ENCODE measurements around the gene H2BW2. TPM values are rescaled to one million over a fixed set of nuclear protein-coding genes. Genes with fewer than 3 reads are reported as not detected.
"Not testable (repeated sequence)": the region's sequence is repeated elsewhere in the genome, so short reads cannot be mapped to it uniquely, and the experiment has no call there.

Gene H2BW2
- total RNA-seq (not detected), total RNA-seq (0 reads per million in 2 donors)

GRCh38 chrX:104039689-104040505 is at the start of gene H2BW2:
TSS of gene H2BW2 (plus strand) at chrX:104039956. CDS start at chrX:104039995, 39 bp downstream.
- Mint-ChIP-seq H3K27ac (no peak within 1 kb of the TSS), H3K4me1 (no peaks in the 10 kb centered on the region), H3K36me3 (ENCODE audit: low read depth) (no peaks in the 10 kb centered on the region), H3K27me3 (peaks cover 43% of the 10 kb centered on the region), H3K4me3 (no peak within 1 kb of the TSS)
- DNase-seq (no peak), ATAC-seq (no peak)
- no peaks in the 10 kb centered on the region for H3K9me3 ChIP-seq (ENCODE audit: control insufficient read depth, low read length, poor library complexity, severe bottlenecking)

DNA sequence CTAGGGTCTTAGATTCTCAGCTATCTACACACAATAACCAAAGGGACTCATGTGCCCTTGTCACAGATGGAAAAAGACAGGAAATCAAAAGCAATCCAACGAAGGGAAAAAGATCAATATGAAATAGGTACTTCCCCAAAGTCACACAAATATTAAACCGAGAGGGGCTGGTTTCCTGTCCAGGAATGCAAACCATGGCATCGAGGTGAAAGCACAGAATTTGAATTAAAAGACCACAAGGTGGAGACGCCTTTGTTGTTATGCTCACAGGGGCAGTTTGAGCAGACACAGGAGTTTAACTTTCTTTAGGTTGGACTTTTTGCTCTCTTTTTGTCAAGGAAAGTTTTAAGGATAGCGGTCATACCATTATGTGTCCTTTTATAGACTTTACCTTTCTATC is 40.5 kb upstream of the H2BW2 start:
- H3K9me3 ChIP-seq (ENCODE audit: control insufficient read depth, low read length, poor library complexity, severe bottlenecking): no peaks in the 10 kb centered on the region
- no peak for DNase-seq
- H3K27me3 Mint-ChIP-seq: peaks cover 5% of the 10 kb centered on the region
- no peak overlapping the region for H3K4me3 Mint-ChIP-seq
- H3K36me3 Mint-ChIP-seq (ENCODE audit: low read depth): no peaks in the 10 kb centered on the region
- ATAC-seq: no peak
- no peak overlapping the region for H3K27ac Mint-ChIP-seq
- no peaks in the 10 kb centered on the region for H3K4me1 Mint-ChIP-seq

- ATAC-seq: no peak
- H3K4me1 Mint-ChIP-seq: no peaks in the 10 kb centered on the region
- H3K27me3 Mint-ChIP-seq: no peaks in the 10 kb centered on the region
- DNase-seq: no peak
- no peak overlapping the region for H3K27ac Mint-ChIP-seq
- H3K9me3 ChIP-seq (ENCODE audit: control insufficient read depth, low read length, poor library complexity, severe bottlenecking): no peaks in the 10 kb centered on the region
- H3K36me3 Mint-ChIP-seq (ENCODE audit: low read depth): no peaks in the 10 kb centered on the region
- no peak overlapping the region for H3K4me3 Mint-ChIP-seq
Observed at GRCh38 chrX:104008831-104009230, 30.9 kb upstream of the H2BW2 start.

DNA sequence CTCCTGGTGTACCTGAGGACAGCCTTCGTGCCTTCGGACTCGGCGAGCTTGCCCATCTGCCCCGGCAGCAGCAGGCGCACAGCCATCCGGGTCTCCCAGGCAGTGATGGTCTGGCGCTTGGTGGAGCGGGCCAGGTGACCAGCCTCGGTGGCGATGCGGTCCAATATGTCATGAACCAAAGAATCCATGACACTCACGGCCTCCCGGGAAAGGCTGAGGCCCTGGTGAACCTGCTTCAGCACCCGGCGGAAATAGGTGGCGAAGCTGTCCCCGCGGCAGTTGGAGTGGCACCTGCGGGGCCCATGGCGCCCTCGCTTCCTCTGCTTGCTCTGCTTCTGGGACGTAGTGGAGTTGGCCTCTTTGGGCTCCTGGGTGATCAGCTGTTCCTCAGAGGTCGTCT is 26.6 kb upstream of the H2BW2 start:
- H3K9me3 ChIP-seq (ENCODE audit: control insufficient read depth, low read length, poor library complexity, severe bottlenecking): no peaks in the 10 kb centered on the region
- DNase-seq (no peak), ATAC-seq (no peak)
- Mint-ChIP-seq H3K27ac (no peak overlapping the region), H3K4me3 (no peak overlapping the region), H3K36me3 (ENCODE audit: low read depth) (no peaks in the 10 kb centered on the region), H3K4me1 (no peaks in the 10 kb centered on the region), H3K27me3 (peaks cover 9% of the 10 kb centered on the region)

DNA sequence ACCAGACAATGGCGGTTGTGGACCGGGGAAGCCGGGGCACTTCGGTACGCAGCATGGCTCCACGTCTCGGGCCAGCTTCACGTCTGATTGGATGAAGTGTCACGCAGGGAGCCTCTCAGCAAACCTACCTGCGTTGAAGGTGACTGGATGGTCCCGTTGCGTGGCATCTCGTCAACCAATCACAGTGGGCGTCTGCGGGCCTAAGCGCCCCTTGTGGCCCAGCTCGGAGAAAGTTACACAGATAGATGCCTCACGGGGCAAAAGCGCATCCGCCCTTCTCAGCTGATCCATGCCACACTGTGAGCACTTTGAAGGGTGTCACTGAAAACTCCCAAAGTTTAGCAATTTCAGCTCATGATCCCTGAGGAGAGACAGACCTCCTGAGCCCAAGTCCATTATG is 26.1 kb upstream of the H2BW2 start, which contains the start of gene H2BW1:
H2BW1 (minus strand) TSS at position 103 of the 400 bp plus-strand sequence. CDS start 132 bp downstream, outside the sequence.
- DNase-seq (no peak), ATAC-seq (no peak)
- no peak within 1 kb of the TSS for H3K27ac Mint-ChIP-seq
- H3K4me3 Mint-ChIP-seq: no peak within 1 kb of the TSS
- H3K27me3 Mint-ChIP-seq: peaks cover 14% of the 10 kb centered on the region
- no peaks in the 10 kb centered on the region for H3K4me1 Mint-ChIP-seq
- no peaks in the 10 kb centered on the region for H3K9me3 ChIP-seq (ENCODE audit: control insufficient read depth, low read length, poor library complexity, severe bottlenecking)
- no peaks in the 10 kb centered on the region for H3K36me3 Mint-ChIP-seq (ENCODE audit: low read depth)

DNA sequence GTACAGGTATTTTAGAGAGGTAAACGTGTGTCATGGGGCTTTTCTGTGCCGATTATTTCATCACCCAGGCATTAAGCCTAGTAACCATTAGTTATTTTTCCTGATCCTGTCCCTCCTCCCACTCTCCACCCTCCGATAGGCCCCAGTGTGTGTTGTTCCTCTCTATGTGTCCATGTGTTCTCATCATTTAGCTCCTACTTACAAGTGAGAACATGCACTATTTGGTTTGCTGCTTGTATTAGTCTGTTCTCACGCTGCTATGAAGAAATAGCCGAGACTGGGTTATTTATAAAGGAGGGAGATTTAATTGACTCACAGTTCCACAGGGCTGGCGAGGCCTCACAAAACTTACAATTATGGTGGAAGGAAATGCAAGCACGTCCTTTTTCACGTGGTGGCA is 24.2 kb upstream of the H2BW2 start:
- peaks cover 15% of the 10 kb centered on the region for H3K27me3 Mint-ChIP-seq
- H3K4me3 Mint-ChIP-seq; H3K27ac Mint-ChIP-seq; H3K36me3 Mint-ChIP-seq (ENCODE audit: low read depth); H3K9me3 ChIP-seq (ENCODE audit: control insufficient read depth, low read length, poor library complexity, severe bottlenecking); DNase-seq; ATAC-seq; H3K4me1 Mint-ChIP-seq: not testable (repeated sequence)

DNA sequence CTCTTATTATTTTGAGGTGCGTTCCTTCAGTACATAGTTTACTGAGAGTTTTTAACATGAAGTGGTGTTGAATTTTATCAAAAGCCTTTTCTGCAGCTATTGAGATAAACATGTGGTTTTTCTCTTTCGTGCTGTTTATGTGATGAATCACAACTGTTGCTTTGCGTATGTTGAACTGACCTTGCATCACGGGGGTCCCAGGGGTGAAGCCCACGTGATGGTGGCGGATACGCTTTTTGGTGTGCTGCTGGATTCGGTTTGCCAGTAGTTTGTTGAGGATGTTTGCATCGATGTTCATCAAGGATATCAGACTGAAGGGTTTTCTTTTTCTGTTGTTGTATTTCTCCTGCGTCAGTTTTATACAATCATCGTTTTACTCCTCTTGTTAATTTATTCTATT is 21.6 kb upstream of the H2BW2 start:
- Mint-ChIP-seq H3K4me1 (no peaks in the 10 kb centered on the region), H3K27ac (no peak overlapping the region), H3K27me3 (peaks cover 15% of the 10 kb centered on the region), H3K36me3 (ENCODE audit: low read depth) (no peaks in the 10 kb centered on the region), H3K4me3 (no peak overlapping the region)
- ATAC-seq (no peak), DNase-seq (no peak)
- no peaks in the 10 kb centered on the region for H3K9me3 ChIP-seq (ENCODE audit: control insufficient read depth, low read length, poor library complexity, severe bottlenecking)

GRCh38 chrX:104041003-104041402 is 1.2 kb downstream of the H2BW2 start:
- Mint-ChIP-seq H3K27me3 (peaks cover 48% of the 10 kb centered on the region), H3K36me3 (ENCODE audit: low read depth) (no peaks in the 10 kb centered on the region), H3K27ac (no peak overlapping the region), H3K4me3 (no peak overlapping the region), H3K4me1 (no peaks in the 10 kb centered on the region)
- DNase-seq (no peak), ATAC-seq (no peak)
- H3K9me3 ChIP-seq (ENCODE audit: control insufficient read depth, low read length, poor library complexity, severe bottlenecking): no peaks in the 10 kb centered on the region

DNA sequence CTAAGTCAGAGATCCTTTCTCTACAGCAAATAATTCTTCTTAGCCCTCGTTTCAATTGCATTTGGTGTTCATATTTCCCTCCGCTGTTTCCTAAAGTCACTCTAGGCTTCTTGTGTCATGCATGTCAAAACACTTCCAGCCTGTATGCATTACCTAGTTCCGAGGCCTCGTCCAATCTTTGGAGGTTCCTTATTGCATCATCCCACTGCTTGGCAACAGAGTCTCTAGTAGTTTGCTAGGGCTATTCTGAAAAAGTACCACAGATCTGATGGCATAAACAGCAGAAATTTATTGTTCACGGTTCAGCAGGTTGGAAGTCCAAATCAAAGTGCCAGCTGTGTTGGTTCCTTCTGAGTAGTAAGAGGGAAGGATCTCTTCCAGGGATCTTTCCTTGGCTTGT is 5.9 kb downstream of the H2BW2 start:
- no peaks in the 10 kb centered on the region for H3K36me3 Mint-ChIP-seq (ENCODE audit: low read depth)
- no peaks in the 10 kb centered on the region for H3K9me3 ChIP-seq (ENCODE audit: control insufficient read depth, low read length, poor library complexity, severe bottlenecking)
- H3K4me3 Mint-ChIP-seq: no peak overlapping the region
- no peaks in the 10 kb centered on the region for H3K4me1 Mint-ChIP-seq
- no peak overlapping the region for H3K27ac Mint-ChIP-seq
- H3K27me3 Mint-ChIP-seq: peaks cover 44% of the 10 kb centered on the region
- no peak for ATAC-seq
- DNase-seq: no peak

GRCh38 chrX:104047171-104047570 is 7.4 kb downstream of the H2BW2 start:
- DNase-seq: no peak
- Mint-ChIP-seq H3K36me3 (ENCODE audit: low read depth) (no peaks in the 10 kb centered on the region), H3K4me3 (no peak overlapping the region), H3K27me3 (peaks cover 31% of the 10 kb centered on the region), H3K27ac (no peak overlapping the region), H3K4me1 (no peaks in the 10 kb centered on the region)
- H3K9me3 ChIP-seq (ENCODE audit: control insufficient read depth, low read length, poor library complexity, severe bottlenecking): no peaks in the 10 kb centered on the region
- no peak for ATAC-seq

DNA sequence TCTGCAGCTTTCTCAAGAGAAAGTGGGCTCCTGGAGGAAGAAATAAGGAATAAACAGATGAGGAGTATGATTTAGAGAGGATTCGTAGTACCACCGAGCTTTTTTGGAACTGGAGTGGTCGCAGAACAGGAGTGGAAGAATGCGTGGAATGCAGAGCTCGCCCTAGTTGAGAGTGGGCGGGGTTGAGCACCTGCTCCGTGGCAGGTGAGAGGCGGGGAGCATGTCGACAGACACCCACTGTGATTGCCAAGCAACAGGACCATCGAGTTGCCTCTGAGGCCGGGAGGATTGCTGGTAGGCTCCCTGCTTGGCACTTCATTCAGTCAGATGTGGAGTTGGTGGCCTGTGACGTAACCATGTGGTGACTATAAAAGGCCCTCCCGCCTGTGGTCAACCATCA is 15.2 kb downstream of the H2BW2 start:
- H3K4me1 Mint-ChIP-seq; H3K27me3 Mint-ChIP-seq; DNase-seq; H3K36me3 Mint-ChIP-seq (ENCODE audit: low read depth); H3K27ac Mint-ChIP-seq; H3K4me3 Mint-ChIP-seq; H3K9me3 ChIP-seq (ENCODE audit: control insufficient read depth, low read length, poor library complexity, severe bottlenecking); ATAC-seq: not testable (repeated sequence)

DNA sequence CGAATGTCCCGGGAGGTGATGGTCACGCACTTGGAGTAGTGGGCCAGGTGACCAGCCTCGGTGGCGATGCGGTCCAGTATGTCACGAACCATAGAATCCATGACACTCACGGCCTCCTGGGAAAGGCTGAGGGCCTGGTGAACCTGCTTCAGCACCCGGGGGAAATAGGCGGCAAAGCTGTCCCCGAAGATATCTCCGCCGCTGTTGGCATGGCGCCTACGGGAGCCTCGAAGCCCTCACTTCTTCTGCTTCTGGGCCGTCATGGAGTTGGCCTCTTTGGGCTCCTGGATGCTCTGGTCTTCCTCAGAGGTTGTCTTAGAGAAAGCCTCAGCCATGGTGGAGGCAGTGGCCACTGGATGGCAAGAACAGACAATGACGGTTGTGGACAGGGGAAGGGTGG is 22.9 kb downstream of the H2BW2 start:
- DNase-seq; H3K27ac Mint-ChIP-seq; H3K4me1 Mint-ChIP-seq; H3K36me3 Mint-ChIP-seq (ENCODE audit: low read depth); H3K4me3 Mint-ChIP-seq; ATAC-seq; H3K27me3 Mint-ChIP-seq; H3K9me3 ChIP-seq (ENCODE audit: control insufficient read depth, low read length, poor library complexity, severe bottlenecking): not testable (repeated sequence)

DNA sequence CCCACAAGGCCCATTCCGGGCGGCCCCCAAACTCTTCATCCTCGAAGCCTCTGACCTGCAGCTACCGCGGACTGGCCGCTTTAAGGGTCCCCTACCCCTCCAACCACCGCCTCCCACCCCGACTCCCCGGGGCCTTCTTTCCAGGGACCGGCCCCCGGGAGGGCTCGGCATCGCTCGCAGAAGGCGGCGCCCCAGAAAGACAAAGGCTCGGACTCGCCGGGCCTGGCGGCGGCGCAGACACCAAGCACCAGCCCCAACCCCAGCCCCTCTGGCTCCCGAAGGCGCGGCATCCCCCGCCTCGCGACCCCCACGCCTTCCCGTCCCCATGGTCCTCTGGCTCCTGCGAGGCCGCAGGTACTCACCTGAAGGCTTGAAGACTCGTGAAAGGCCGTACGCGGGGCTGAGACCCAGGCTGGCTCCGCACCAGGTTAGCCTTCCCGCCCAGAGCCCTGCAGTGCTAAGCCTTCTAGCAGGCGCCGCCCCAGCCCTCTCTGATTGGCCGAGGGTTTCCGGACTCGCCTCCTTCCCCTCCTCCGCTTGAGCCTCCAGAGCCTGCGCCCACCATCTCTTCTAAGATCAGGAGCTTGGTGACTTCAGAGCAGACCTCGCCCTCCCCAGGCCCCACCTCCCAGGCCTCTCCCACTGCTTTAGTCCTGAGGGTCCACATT is 36.2 kb downstream of the H2BW2 start, which contains the start of gene TMSB15C:
TMSB15C (minus strand) TSS at position 459 of the 668 bp plus-strand sequence.
- DNase-seq, H3K4me1 Mint-ChIP-seq, H3K4me3 Mint-ChIP-seq: not testable (repeated sequence)

More for the DNA sequence above, 36.2 kb downstream of the H2BW2 start, which contains the start of gene TMSB15C:
- not testable (repeated sequence) for H3K27ac Mint-ChIP-seq; H3K36me3 Mint-ChIP-seq (ENCODE audit: low read depth); H3K27me3 Mint-ChIP-seq; H3K9me3 ChIP-seq (ENCODE audit: control insufficient read depth, low read length, poor library complexity, severe bottlenecking)
- ATAC-seq: peak; percentile 99
